PFSK-1 (cell line): ENCODE data around the gene HSD3B2.

ENCODE experiments used
- FOXP2 ChIP-seq: optimal IDR thresholded peaks from 2 replicates; pipeline ENCODE3; 2011; ENCODE audit warnings: borderline replicate concordance, control low read depth, inconsistent platforms; ENCODE audit not compliant: insufficient read depth; ENCODE audit errors: extremely low read length, extremely low read depth
- POLR2AphosphoS5 ChIP-seq: IDR thresholded peaks from 2 replicates; pipeline ENCODE4 v1.6.1; 2012; ENCODE audit warnings: low read depth, mild to moderate bottlenecking, control low read depth, low read length, moderate library complexity
- SIN3A ChIP-seq: IDR thresholded peaks from 2 replicates; pipeline ENCODE4 v1.6.1; 2012; ENCODE audit warnings: mild to moderate bottlenecking, low read length, moderate library complexity, borderline replicate concordance; ENCODE audit not compliant: insufficient read depth
- TAF1 ChIP-seq: IDR thresholded peaks from 2 replicates; pipeline ENCODE4 v1.6.1; 2012; ENCODE audit warnings: low read length, control low read depth, borderline replicate concordance; ENCODE audit not compliant: insufficient read depth
- TF ChIP-seq, protein P1 (sequence below), 2 experiments: IDR thresholded peaks; 2 replicates each; pipeline versions ENCODE4 v1.6.1 to v1.8.0; 2011 to 2012; ENCODE audit warnings: low read depth in 2 of 2, low read length in 2 of 2, control low read depth in 1 of 2, inconsistent platforms in 1 of 2, mild to moderate bottlenecking in 1 of 2, moderate library complexity in 1 of 2; ENCODE audit not compliant: insufficient read depth in 1 of 2

The HSD3B2 gene

GRCh38 chr1:119462964-119463363 lies 48.0 kb downstream of the HSD3B2 start:
- TF ChIP-seq FOXP2 (no peak), TAF1 (no peak), SIN3A (no peak), POLR2AphosphoS5 (no peak)
- TF ChIP-seq, protein P1, sequence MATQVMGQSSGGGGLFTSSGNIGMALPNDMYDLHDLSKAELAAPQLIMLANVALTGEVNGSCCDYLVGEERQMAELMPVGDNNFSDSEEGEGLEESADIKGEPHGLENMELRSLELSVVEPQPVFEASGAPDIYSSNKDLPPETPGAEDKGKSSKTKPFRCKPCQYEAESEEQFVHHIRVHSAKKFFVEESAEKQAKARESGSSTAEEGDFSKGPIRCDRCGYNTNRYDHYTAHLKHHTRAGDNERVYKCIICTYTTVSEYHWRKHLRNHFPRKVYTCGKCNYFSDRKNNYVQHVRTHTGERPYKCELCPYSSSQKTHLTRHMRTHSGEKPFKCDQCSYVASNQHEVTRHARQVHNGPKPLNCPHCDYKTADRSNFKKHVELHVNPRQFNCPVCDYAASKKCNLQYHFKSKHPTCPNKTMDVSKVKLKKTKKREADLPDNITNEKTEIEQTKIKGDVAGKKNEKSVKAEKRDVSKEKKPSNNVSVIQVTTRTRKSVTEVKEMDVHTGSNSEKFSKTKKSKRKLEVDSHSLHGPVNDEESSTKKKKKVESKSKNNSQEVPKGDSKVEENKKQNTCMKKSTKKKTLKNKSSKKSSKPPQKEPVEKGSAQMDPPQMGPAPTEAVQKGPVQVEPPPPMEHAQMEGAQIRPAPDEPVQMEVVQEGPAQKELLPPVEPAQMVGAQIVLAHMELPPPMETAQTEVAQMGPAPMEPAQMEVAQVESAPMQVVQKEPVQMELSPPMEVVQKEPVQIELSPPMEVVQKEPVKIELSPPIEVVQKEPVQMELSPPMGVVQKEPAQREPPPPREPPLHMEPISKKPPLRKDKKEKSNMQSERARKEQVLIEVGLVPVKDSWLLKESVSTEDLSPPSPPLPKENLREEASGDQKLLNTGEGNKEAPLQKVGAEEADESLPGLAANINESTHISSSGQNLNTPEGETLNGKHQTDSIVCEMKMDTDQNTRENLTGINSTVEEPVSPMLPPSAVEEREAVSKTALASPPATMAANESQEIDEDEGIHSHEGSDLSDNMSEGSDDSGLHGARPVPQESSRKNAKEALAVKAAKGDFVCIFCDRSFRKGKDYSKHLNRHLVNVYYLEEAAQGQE (IDR thresholded peaks at IDR 0.05; ENCODE audit: insufficient read depth in 1 of 2, low read depth in 2 of 2, low read length in 2 of 2), result no peak

DNA sequence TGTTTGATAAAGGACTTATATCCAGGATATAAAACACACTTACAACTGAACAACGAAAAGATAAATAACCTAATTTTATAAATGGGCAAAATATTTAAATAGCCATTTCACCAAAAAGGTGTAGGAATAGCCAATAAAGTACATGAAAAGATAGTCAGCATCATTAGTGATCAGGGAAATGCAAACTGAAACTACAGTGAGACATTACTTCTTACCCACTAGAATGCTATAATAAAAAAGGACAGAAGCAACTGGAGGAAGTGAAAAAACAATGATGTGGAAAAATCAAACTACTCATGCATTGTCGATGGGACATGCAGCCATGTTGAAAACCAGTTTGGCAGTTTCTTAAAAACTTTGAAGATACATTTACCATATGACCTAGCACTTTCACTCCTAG lies 48.6 kb downstream of the HSD3B2 start:
- TF ChIP-seq, protein P1 (IDR thresholded peaks at IDR 0.05; ENCODE audit: insufficient read depth in 1 of 2, low read depth in 2 of 2, low read length in 2 of 2), result no peak
- no peak for TF ChIP-seq POLR2AphosphoS5
- no peak for TF ChIP-seq SIN3A
- TF ChIP-seq FOXP2, result no peak
- no peak for TF ChIP-seq TAF1

GRCh38 chr1:119466445-119466844 lies 51.5 kb downstream of the HSD3B2 start:
- no peak for TF ChIP-seq POLR2AphosphoS5
- TF ChIP-seq, protein P1 (IDR thresholded peaks at IDR 0.05; ENCODE audit: insufficient read depth in 1 of 2, low read depth in 2 of 2, low read length in 2 of 2), result no peak
- TF ChIP-seq TAF1, result no peak
- TF ChIP-seq SIN3A, result no peak
- TF ChIP-seq FOXP2, result no peak

- TF ChIP-seq, protein P1 (IDR thresholded peaks at IDR 0.05; ENCODE audit: insufficient read depth in 1 of 2, low read depth in 2 of 2, low read length in 2 of 2), result no peak
Measured at GRCh38 chr1:119467219-119467618, 52.3 kb downstream of the HSD3B2 start.

DNA sequence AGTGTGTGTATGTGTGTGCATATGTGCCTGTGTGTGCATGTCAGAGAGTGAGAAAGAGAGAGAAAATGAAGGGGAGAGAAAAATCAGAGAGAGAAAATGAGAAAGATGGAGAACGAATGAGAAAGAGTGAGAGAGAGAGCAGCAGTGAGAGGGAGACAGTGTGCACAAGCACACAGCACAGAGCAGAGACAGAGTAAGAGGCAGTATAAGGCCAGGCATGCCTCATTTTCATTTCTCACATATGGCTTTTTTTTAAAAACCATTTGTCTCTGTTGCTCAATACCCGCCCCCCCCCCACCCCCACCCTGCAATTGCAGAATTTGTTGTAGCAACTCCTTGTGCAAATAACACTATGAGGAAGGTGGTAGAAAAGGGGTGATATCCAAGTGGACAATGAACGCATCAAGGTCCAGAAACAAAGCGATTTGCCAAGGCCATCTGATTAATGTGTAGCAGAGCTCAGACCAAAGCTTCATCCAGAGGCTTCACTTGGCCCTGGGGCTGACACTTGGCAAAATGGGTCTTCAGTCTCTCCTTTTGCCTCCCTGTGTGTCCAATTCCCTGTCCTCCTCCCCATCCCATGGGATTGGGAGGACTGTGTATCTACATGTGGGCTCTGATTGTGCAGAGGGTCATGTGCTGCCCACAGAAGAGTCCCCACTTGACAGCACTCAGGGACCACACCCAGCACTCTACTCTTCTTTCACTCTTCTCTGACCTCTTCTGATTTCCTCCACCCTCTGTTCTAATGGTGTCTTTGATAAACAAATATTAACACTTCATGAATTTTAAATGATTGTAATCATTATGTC lies 53.1 kb downstream of the HSD3B2 start:
- TF ChIP-seq POLR2AphosphoS5 (no peak), FOXP2 (no peak)
- TF ChIP-seq, protein P1 (IDR thresholded peaks at IDR 0.05; ENCODE audit: insufficient read depth in 1 of 2, low read depth in 2 of 2, low read length in 2 of 2), result no peak
